RWPE1 (cell line): ENCODE measurements around the gene ZNF695.

ENCODE experiments used
- CTCF ChIA-PET: fragments of 350-600 bp; sonication (Branson Sonifier 250); formaldehyde crosslinking; extraction: SDS; loops from one replicate; lab custom pipeline; 2021; lab: Yijun Ruan, JAX
- POLR2A ChIA-PET: fragments of 400-600 bp; formaldehyde crosslinking; extraction: SDS; loops from one replicate; lab custom pipeline; 2020; ENCODE audit warnings: antibody characterized with exemption; ENCODE audit not compliant: low non-redundant PET; lab: Yijun Ruan, JAX
- DNase-seq: peaks from one replicate; pipeline ENCODE4 v3.0.0; 2012; ENCODE audit warnings: low spot score
- H3K27ac ChIP-seq: fragments of 450-650 bp; 2 replicates; pipeline ENCODE4 v1.5.1; 2017
- CTCF ChIP-seq: fragments of 450-650 bp; conservative IDR thresholded peaks from 2 replicates; pipeline ENCODE4 v1.5.1; 2017; ENCODE audit warnings: low read depth, mild to moderate bottlenecking

Gene ZNF695

GRCh38 chr1:246987083-246987690, 20.7 kb downstream of the ZNF695 start:
- no peak for TF ChIP-seq CTCF
- no peak overlapping the region for H3K27ac ChIP-seq
- POLR2A ChIA-PET: no interaction called here
- no peak for DNase-seq
- CTCF ChIA-PET: no interaction called here

- no peak for TF ChIP-seq CTCF
- no peak overlapping the region for H3K27ac ChIP-seq
- no peak for DNase-seq
- ChIA-PET CTCF (no interaction called here), POLR2A (no interaction called here)
Observed at GRCh38 chr1:246978785-246979184, 29.1 kb downstream of the ZNF695 start.

GRCh38 chr1:246978281-246978680, 29.6 kb downstream of the ZNF695 start:
- no peak for TF ChIP-seq CTCF
- no peak for DNase-seq
- ChIA-PET CTCF (no interaction called here), POLR2A (no interaction called here)
- no peak overlapping the region for H3K27ac ChIP-seq

GRCh38 chr1:246971969-246972368, 35.9 kb downstream of the ZNF695 start:
- no peak overlapping the region for H3K27ac ChIP-seq
- TF ChIP-seq CTCF: no peak
- ChIA-PET CTCF (no interaction called here), POLR2A (no interaction called here)
- no peak for DNase-seq

- no peak overlapping the region for H3K27ac ChIP-seq
- CTCF ChIA-PET: no interaction called here
- TF ChIP-seq CTCF: no peak
- POLR2A ChIA-PET: no interaction called here
- DNase-seq: no peak
Observed at GRCh38 chr1:246971090-246971721, 36.7 kb downstream of the ZNF695 start.

GRCh38 chr1:246969621-246970020, 38.2 kb downstream of the ZNF695 start:
- H3K27ac ChIP-seq: no peak overlapping the region
- TF ChIP-seq CTCF: no peak
- ChIA-PET CTCF (no interaction called here), POLR2A (no interaction called here)
- no peak for DNase-seq
